ENCODE data around the gene AEN. TPM values are rescaled to one million over a fixed set of nuclear protein-coding genes. Genes with fewer than 3 reads are reported as not detected.
"Not testable (repeated sequence)": the region's sequence is repeated elsewhere in the genome, so short reads cannot be mapped to it uniquely, and the experiment has no call there.

The AEN gene
- total RNA-seq, 2 donors from 2014 or later = 64.7 to 76.4 TPM

DNA sequence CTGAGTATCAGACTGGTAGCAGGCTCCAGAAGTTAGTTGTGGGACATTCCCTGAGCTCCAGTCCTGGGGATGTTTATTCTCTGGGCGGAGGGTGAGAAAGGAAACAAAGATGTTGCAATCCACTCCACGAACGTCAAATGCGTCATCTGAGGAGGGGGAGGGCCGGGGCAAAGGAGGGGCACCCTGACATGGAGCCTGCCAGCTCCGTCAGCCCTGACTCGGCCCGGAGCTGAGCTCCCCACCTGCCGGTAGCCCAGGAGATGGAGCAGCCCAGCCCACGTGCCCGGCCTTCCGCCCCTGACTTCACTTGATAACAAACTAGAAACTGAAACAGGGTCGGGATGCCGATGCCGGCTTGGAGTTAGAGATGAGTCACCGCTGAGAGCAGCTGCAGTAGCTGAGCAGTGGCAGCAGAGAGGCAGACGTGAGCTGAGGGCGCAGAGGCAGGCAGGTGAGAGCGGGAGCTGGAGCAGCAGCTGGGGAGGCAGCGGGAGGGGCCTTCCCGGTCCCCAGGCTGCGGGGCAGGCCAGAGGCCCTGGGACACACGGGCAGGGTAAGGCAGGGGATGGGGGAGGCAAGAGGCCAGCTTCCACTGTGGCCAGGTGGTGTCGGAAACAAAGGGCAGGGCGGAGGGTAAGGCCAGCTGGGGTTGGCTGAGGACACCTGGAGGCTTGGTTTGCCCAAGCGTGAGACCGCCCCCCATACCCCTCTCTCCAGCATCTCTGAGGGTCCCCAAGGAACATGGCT, 17.7 kb downstream of the AEN start, which contains the start of gene ISG20:
TSS of gene ISG20 (plus strand) at position 391 of the 747 bp plus-strand sequence. CDS start at position 742, 351 bp downstream.
- peak; percentile 98 for DNase-seq
- Mint-ChIP-seq H3K4me3 (peak within 1 kb of the TSS; percentile 16), H3K9me3 (no peaks in the 10 kb centered on the region), H3K27me3 (ENCODE audit: insufficient read depth) (no peaks in the 10 kb centered on the region), H3K36me3 (ENCODE audit: low read depth) (peaks cover 19% of the 10 kb centered on the region), H3K27ac (peak within 1 kb of the TSS; percentile 87), H3K4me1 (peaks cover 23% of the 10 kb centered on the region)
- Histone ChIP-seq H3K4me1 (ENCODE audit: control insufficient read depth, insufficient read depth, low read length) (peaks cover 11% of the 10 kb centered on the region), H3K4me3 (ENCODE audit: low read length) (no peak within 1 kb of the TSS), H3K9ac (ENCODE audit: extremely low read depth, low read length, poor library complexity, severe bottlenecking) (peak within 1 kb of the TSS; percentile 61), H3K9me3 (ENCODE audit: control insufficient read depth, low read length) (no peaks in the 10 kb centered on the region), H3K27ac (ENCODE audit: low read depth, low read length) (peak within 1 kb of the TSS; percentile 25), H3K27me3 (ENCODE audit: control insufficient read depth, insufficient read depth, low read length, poor library complexity, severe bottlenecking) (no peaks in the 10 kb centered on the region), H3K36me3 (ENCODE audit: control insufficient read depth, insufficient read depth, low read length) (peaks cover 26% of the 10 kb centered on the region)
- TF ChIP-seq, protein P1, sequence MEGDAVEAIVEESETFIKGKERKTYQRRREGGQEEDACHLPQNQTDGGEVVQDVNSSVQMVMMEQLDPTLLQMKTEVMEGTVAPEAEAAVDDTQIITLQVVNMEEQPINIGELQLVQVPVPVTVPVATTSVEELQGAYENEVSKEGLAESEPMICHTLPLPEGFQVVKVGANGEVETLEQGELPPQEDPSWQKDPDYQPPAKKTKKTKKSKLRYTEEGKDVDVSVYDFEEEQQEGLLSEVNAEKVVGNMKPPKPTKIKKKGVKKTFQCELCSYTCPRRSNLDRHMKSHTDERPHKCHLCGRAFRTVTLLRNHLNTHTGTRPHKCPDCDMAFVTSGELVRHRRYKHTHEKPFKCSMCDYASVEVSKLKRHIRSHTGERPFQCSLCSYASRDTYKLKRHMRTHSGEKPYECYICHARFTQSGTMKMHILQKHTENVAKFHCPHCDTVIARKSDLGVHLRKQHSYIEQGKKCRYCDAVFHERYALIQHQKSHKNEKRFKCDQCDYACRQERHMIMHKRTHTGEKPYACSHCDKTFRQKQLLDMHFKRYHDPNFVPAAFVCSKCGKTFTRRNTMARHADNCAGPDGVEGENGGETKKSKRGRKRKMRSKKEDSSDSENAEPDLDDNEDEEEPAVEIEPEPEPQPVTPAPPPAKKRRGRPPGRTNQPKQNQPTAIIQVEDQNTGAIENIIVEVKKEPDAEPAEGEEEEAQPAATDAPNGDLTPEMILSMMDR (conservative IDR thresholded peaks at IDR 0.05) = peak; percentile 61
- 27 to 33% methylated on average over 13 to 27 of the region's 27 CpGs for WGBS, 2 experiments (ENCODE audit: insufficient coverage in 1 of 2, insufficient read length in 1 of 2)

DNA sequence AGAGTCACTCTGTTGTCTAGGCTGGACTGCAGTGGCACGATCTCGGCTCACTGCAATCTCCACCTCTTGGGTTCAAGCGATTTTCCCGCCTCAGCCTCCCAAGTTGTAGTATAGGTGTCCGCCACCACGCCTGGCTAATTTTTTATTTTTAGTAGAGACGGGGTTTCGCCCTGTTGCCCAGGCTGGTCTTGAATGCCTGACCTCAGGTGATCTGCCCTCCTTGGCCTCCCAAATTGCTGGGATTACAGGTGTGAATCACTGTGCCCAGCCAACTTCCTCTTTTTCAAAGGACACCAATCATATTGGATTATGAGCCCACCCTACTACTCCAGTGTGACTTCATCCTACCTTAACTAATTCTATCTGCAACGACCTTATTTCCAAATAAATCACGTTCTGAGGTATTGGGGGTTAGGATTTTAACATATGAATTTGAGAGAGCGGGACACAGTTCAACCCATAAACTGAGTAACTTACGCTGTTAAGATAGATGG, 20.9 kb downstream of the AEN start:
- no peak overlapping the region for H3K4me3 ChIP-seq (ENCODE audit: low read length)
- TF ChIP-seq, protein P1 (conservative IDR thresholded peaks at IDR 0.05) = no peak
- no peak for DNase-seq
- H3K36me3 Mint-ChIP-seq (ENCODE audit: low read depth) = peaks cover 3% of the 10 kb centered on the region
- no peak overlapping the region for H3K4me3 Mint-ChIP-seq
- H3K9ac ChIP-seq (ENCODE audit: extremely low read depth, low read length, poor library complexity, severe bottlenecking) = no peak overlapping the region
- 96 to 98% methylated on average over 5 to 12 of the region's 12 CpGs for WGBS, 2 experiments (ENCODE audit: insufficient coverage in 1 of 2, insufficient read length in 1 of 2)
- H3K27ac Mint-ChIP-seq = no peak overlapping the region
- no peaks in the 10 kb centered on the region for H3K27me3 ChIP-seq (ENCODE audit: control insufficient read depth, insufficient read depth, low read length, poor library complexity, severe bottlenecking)
- peaks cover 18% of the 10 kb centered on the region for H3K4me1 Mint-ChIP-seq
- H3K4me1 ChIP-seq (ENCODE audit: control insufficient read depth, insufficient read depth, low read length) = peaks cover 11% of the 10 kb centered on the region
- H3K9me3 Mint-ChIP-seq = no peaks in the 10 kb centered on the region
- no peaks in the 10 kb centered on the region for H3K27me3 Mint-ChIP-seq (ENCODE audit: insufficient read depth)
- H3K9me3 ChIP-seq (ENCODE audit: control insufficient read depth, low read length) = no peaks in the 10 kb centered on the region
- H3K27ac ChIP-seq (ENCODE audit: low read depth, low read length) = no peak overlapping the region
- peaks cover 12% of the 10 kb centered on the region for H3K36me3 ChIP-seq (ENCODE audit: control insufficient read depth, insufficient read depth, low read length)

DNA sequence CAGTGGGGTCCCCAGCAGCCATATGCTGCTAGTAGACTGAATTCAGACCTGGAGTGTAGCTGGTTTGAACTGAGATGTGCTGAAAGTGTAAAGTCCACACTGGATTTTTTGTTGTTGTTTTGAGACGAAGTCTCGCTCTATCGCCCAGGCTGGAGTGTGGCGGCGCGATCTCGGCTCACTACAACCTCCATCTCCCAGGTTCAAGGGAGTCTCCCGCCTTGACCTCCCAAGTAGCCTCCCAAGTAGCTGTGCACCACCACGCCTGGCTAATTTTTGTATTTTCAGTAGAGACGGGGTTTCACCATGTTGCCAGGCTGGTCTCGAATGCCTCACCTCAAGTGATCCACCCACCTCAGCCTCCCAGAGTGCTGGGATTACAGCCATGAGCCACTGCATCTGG, 21.4 kb downstream of the AEN start:
- not testable (repeated sequence) for H3K36me3 Mint-ChIP-seq (ENCODE audit: low read depth); H3K27ac Mint-ChIP-seq; H3K9ac ChIP-seq (ENCODE audit: extremely low read depth, low read length, poor library complexity, severe bottlenecking); H3K9me3 Mint-ChIP-seq; H3K9me3 ChIP-seq (ENCODE audit: control insufficient read depth, low read length); DNase-seq; H3K27me3 Mint-ChIP-seq (ENCODE audit: insufficient read depth); H3K4me3 Mint-ChIP-seq; H3K4me3 ChIP-seq (ENCODE audit: low read length); H3K27ac ChIP-seq (ENCODE audit: low read depth, low read length); H3K27me3 ChIP-seq (ENCODE audit: control insufficient read depth, insufficient read depth, low read length, poor library complexity, severe bottlenecking)
- H3K4me1 Mint-ChIP-seq = peaks cover 13% of the 10 kb centered on the region
- 94 to 95% methylated on average over 9 to 11 of the region's 11 CpGs for WGBS, 2 experiments (ENCODE audit: insufficient coverage in 1 of 2, insufficient read length in 1 of 2)
- H3K4me1 ChIP-seq (ENCODE audit: control insufficient read depth, insufficient read depth, low read length) = peaks cover 11% of the 10 kb centered on the region
- H3K36me3 ChIP-seq (ENCODE audit: control insufficient read depth, insufficient read depth, low read length) = peaks cover 12% of the 10 kb centered on the region
